GM18858 (cell line): ENCODE data around the gene ZNF710.

Experiments
- ATAC-seq: cut with Tn5 transposase; IDR thresholded peaks from one replicate; pipeline ENCODE4 v1.9.1; 2021; ENCODE audit not compliant: unreplicated experiment

ZNF710 gene

GRCh38 chr15:90018216-90018831 is 17.2 kb downstream of the ZNF710 start:
- ATAC-seq = no peak

GRCh38 chr15:90019611-90020010 is 18.5 kb downstream of the ZNF710 start:
- ATAC-seq = no peak

GRCh38 chr15:90020021-90020735 is 19.1 kb downstream of the ZNF710 start:
- no peak for ATAC-seq

GRCh38 chr15:90020936-90021507 is 19.9 kb downstream of the ZNF710 start:
- no peak for ATAC-seq

- ATAC-seq = no peak
Measured at GRCh38 chr15:90022345-90022744, 21.2 kb downstream of the ZNF710 start.

- no peak for ATAC-seq
Measured at GRCh38 chr15:90022905-90023700, 22.0 kb downstream of the ZNF710 start.

- ATAC-seq = no peak
Measured at GRCh38 chr15:90024406-90024805, 23.3 kb downstream of the ZNF710 start.

- no peak for ATAC-seq
Measured at GRCh38 chr15:90025489-90026033, 24.4 kb downstream of the ZNF710 start.

GRCh38 chr15:90028376-90028944 is 27.3 kb downstream of the ZNF710 start:
- no peak for ATAC-seq

- ATAC-seq = no peak
Measured at GRCh38 chr15:90029024-90029423, 27.9 kb downstream of the ZNF710 start.

- ATAC-seq = no peak
Measured at GRCh38 chr15:90030376-90030775, 29.3 kb downstream of the ZNF710 start.

- peak; percentile 87 for ATAC-seq
Measured at GRCh38 chr15:90031231-90031791, 30.2 kb downstream of the ZNF710 start.

- ATAC-seq = no peak
Measured at GRCh38 chr15:90033006-90033405, 31.9 kb downstream of the ZNF710 start.

- ATAC-seq = no peak
Measured at GRCh38 chr15:90033448-90033847, 32.3 kb downstream of the ZNF710 start.

GRCh38 chr15:90035095-90035839 is 34.1 kb downstream of the ZNF710 start:
- ATAC-seq = no peak

GRCh38 chr15:90035840-90036230 is 34.7 kb downstream of the ZNF710 start:
- no peak for ATAC-seq

GRCh38 chr15:90036343-90036742 is 35.2 kb downstream of the ZNF710 start:
- no peak for ATAC-seq

- no peak for ATAC-seq
Measured at GRCh38 chr15:90036806-90037510, 35.8 kb downstream of the ZNF710 start.

GRCh38 chr15:90037511-90037860 is 36.4 kb downstream of the ZNF710 start:
- no peak for ATAC-seq
